Keratinocyte (primary cell): Measurements from ENCODE around the gene SORBS2. TPM values are rescaled to one million over a fixed set of nuclear protein-coding genes. Genes with fewer than 3 reads are reported as not detected.

Experiments
- DNase-seq: peaks from one replicate; pipeline ENCODE4 v3.0.0-alpha.2; 2011; ENCODE audit warnings: low read depth, missing footprints, low spot score
- FAIRE-seq: peaks from 2 replicates; lab custom pipeline; 2011; peaks lifted over from hg19 to GRCh38; lab: Jason Lieb, UNC
- H2AFZ ChIP-seq: 2 replicates; pipeline ENCODE4 v1.6.0; 2012; ENCODE audit warnings: low read length, control low read depth, inconsistent platforms; ENCODE audit not compliant: control insufficient read depth
- H3K27ac ChIP-seq: 2 replicates; pipeline ENCODE4 v1.5.1; 2011; ENCODE audit warnings: low read length; ENCODE audit not compliant: control insufficient read depth, insufficient read depth
- H3K27me3 ChIP-seq: 3 replicates; pipeline ENCODE4 v1.6.0; 2011; ENCODE audit warnings: low read length; ENCODE audit not compliant: control insufficient read depth, insufficient read depth; ENCODE audit errors: extremely low read depth
- H3K36me3 ChIP-seq, 2 experiments: 2 replicates in 1 of 2; 3 replicates in 1 of 2; pipeline ENCODE4 v1.5.1; 2011; ENCODE audit warnings: low read length in 2 of 2, mild to moderate bottlenecking in 1 of 2; ENCODE audit not compliant: control insufficient read depth in 2 of 2, insufficient read depth in 2 of 2; ENCODE audit errors: extremely low read depth in 1 of 2
- H3K4me1 ChIP-seq: 3 replicates; pipeline ENCODE4 v1.5.1; 2011; ENCODE audit warnings: low read length; ENCODE audit not compliant: control insufficient read depth, insufficient read depth; ENCODE audit errors: extremely low read depth
- H3K4me2 ChIP-seq: 3 replicates; pipeline ENCODE4 v1.6.0; 2011; ENCODE audit warnings: low read depth, low read length; ENCODE audit not compliant: control insufficient read depth, insufficient read depth; ENCODE audit errors: extremely low read depth
- H3K4me3 ChIP-seq, 3 experiments: fragments of 200-600 bp in 1 of 3; sonication (generic) in 1 of 3; 2 replicates in 2 of 3; 3 replicates in 1 of 3; pipeline ENCODE4 v1.5.1; 2011 to 2016; ENCODE audit warnings: low read length in 3 of 3, mild to moderate bottlenecking in 3 of 3, control low read depth in 2 of 3, inconsistent platforms in 1 of 3, low read depth in 1 of 3, mixed read lengths in 1 of 3, mixed run types in 1 of 3, moderate library complexity in 1 of 3; ENCODE audit not compliant: control insufficient read depth in 2 of 3, insufficient read depth in 2 of 3; ENCODE audit errors: extremely low read depth in 1 of 3
- H3K79me2 ChIP-seq: 2 replicates; pipeline ENCODE4 v1.6.0; 2012; ENCODE audit warnings: low read length; ENCODE audit not compliant: control insufficient read depth, insufficient read depth
- H3K9ac ChIP-seq: 3 replicates; pipeline ENCODE4 v1.6.0; 2011; ENCODE audit warnings: low read length; ENCODE audit not compliant: control insufficient read depth, insufficient read depth; ENCODE audit errors: extremely low read depth
- H3K9me1 ChIP-seq: 3 replicates; pipeline ENCODE4 v1.6.0; 2011; ENCODE audit warnings: low read length; ENCODE audit not compliant: control insufficient read depth, insufficient read depth; ENCODE audit errors: extremely low read depth
- H3K9me3 ChIP-seq: 2 replicates; pipeline ENCODE4 v1.5.1; 2012; ENCODE audit warnings: low read depth, low read length; ENCODE audit not compliant: control insufficient read depth
- H4K20me1 ChIP-seq: 3 replicates; pipeline ENCODE4 v1.6.0; 2011; ENCODE audit warnings: low read length; ENCODE audit not compliant: control insufficient read depth, insufficient read depth; ENCODE audit errors: extremely low read depth
- EZH2 ChIP-seq: IDR thresholded peaks from one replicate; pipeline ENCODE4 v1.6.1; 2012; ENCODE audit warnings: inconsistent platforms, mild to moderate bottlenecking, low read length, moderate library complexity
- dilution Hi-C: fragments of 300-500 bp; cut with MboI; formaldehyde crosslinking; loops from one replicate; pipeline ENCODE4 v1.7.0; 2020; ENCODE audit warnings: low sequenced_read_pairs; ENCODE audit not compliant: extremely low pct_ligation_motif_present
- polyA plus RNA-seq, 5 experiments: library from polyadenylated mRNA; depleted of rRNA in 3 of 5; stranded (reverse) in 3 of 5; stranded (forward) in 1 of 5; unstranded in 1 of 5; fragments of >200 nt; gene quantifications; 1 replicate in 1 of 5; 2 replicates in 3 of 5; 3 replicates in 1 of 5; pipeline versions ENCODE4 v1.2.1 to v1.2.3, GENCODE V29; 2011 to 2012; ENCODE audit warnings: missing spikeins in 2 of 5, low read depth in 1 of 5, low replicate concordance in 1 of 5
- TF ChIP-seq, protein P1 (sequence below), 3 experiments: IDR thresholded peaks in 1 of 3; conservative IDR thresholded peaks in 1 of 3; optimal IDR thresholded peaks in 1 of 3; 2 replicates in 2 of 3; 3 replicates in 1 of 3; pipeline versions ENCODE3 to v1.5.1; 2011; ENCODE audit warnings: low read length in 3 of 3, mild to moderate bottlenecking in 3 of 3, moderate library complexity in 2 of 3, control low read depth in 1 of 3, inconsistent platforms in 1 of 3; ENCODE audit not compliant: insufficient read depth in 2 of 3; ENCODE audit errors: extremely low read depth in 1 of 3

SORBS2 gene
- polyA plus RNA-seq, 1 donor (not counting 4 experiments of a cell fraction or from before 2014, with no cell fraction given) = 0.14 TPM

DNA sequence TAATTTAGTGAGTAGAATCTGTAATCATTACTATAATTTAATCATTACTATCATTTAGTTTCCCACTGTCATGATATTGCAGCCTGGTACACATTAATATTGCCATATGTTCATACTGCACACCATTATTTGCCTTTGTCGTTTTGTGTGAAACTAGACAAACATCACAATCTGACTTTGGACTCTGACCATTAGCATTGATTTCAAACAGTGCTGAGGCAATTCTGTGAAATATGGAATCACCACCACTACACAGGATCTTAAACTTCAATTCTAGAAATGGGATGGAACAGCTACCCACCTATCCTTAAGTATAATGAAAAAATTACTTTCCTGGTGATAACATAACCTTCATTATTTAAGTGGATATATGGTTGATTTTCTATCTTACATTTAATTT lies 98.3 kb downstream of the SORBS2 start:
- DNase-seq = no peak
- Histone ChIP-seq H3K27me3 (peaks cover 3% of the 10 kb centered on the region), H3K9me1 (no peaks in the 10 kb centered on the region), H2AFZ (no peak overlapping the region), H3K4me3 (no peak overlapping the region), H3K36me3 (no peaks in the 10 kb centered on the region), H3K79me2 (no peaks in the 10 kb centered on the region), H3K4me1 (peaks cover 9% of the 10 kb centered on the region), H3K9me3 (no peaks in the 10 kb centered on the region), H4K20me1 (no peaks in the 10 kb centered on the region), H3K27ac (no peak overlapping the region), H3K9ac (no peak overlapping the region), H3K4me2 (no peak overlapping the region)
- no peak for FAIRE-seq
- no peak for TF ChIP-seq EZH2
- TF ChIP-seq, protein P1, sequence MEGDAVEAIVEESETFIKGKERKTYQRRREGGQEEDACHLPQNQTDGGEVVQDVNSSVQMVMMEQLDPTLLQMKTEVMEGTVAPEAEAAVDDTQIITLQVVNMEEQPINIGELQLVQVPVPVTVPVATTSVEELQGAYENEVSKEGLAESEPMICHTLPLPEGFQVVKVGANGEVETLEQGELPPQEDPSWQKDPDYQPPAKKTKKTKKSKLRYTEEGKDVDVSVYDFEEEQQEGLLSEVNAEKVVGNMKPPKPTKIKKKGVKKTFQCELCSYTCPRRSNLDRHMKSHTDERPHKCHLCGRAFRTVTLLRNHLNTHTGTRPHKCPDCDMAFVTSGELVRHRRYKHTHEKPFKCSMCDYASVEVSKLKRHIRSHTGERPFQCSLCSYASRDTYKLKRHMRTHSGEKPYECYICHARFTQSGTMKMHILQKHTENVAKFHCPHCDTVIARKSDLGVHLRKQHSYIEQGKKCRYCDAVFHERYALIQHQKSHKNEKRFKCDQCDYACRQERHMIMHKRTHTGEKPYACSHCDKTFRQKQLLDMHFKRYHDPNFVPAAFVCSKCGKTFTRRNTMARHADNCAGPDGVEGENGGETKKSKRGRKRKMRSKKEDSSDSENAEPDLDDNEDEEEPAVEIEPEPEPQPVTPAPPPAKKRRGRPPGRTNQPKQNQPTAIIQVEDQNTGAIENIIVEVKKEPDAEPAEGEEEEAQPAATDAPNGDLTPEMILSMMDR (optimal IDR thresholded peaks at IDR 0.05 in 1 of 3, IDR thresholded peaks at IDR 0.05 in 1 of 3, conservative IDR thresholded peaks at IDR 0.05 in 1 of 3; ENCODE audit: extremely low read depth in 1 of 3, insufficient read depth in 2 of 3, low read length in 3 of 3) = no peak
- dilution Hi-C loops = no loop called here

DNA sequence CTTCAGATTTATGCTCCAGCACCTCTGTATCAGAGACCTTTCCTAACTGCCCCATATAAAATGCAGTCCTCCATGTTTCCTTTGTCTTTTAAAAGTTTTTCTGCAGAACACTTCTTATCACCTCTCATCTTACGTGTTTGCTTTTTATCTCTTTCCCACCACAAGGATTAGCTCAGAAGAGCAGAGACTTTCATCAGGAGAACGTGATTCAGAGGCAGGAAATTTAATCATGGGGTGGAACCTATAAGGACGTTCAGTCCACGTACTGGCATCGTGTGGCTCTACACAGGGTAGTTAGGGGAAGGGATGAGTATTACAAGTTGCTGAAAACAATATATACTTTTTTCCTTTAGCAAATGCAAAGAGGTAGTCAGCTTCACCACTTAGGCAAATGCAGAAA lies 98.7 kb downstream of the SORBS2 start:
- FAIRE-seq = no peak
- no peaks in the 10 kb centered on the region for H3K36me3 ChIP-seq
- H3K4me1 ChIP-seq = peaks cover 9% of the 10 kb centered on the region
- H4K20me1 ChIP-seq = no peaks in the 10 kb centered on the region
- no peak overlapping the region for H3K4me3 ChIP-seq
- no peak overlapping the region for H3K9ac ChIP-seq
- dilution Hi-C loops = no loop called here
- TF ChIP-seq, protein P1 (optimal IDR thresholded peaks at IDR 0.05 in 1 of 3, IDR thresholded peaks at IDR 0.05 in 1 of 3, conservative IDR thresholded peaks at IDR 0.05 in 1 of 3; ENCODE audit: extremely low read depth in 1 of 3, insufficient read depth in 2 of 3, low read length in 3 of 3) = no peak
- TF ChIP-seq EZH2 = no peak
- no peak overlapping the region for H3K27ac ChIP-seq
- no peak overlapping the region for H2AFZ ChIP-seq
- no peak overlapping the region for H3K4me2 ChIP-seq
- no peaks in the 10 kb centered on the region for H3K9me1 ChIP-seq
- H3K27me3 ChIP-seq = peaks cover 3% of the 10 kb centered on the region
- no peak for DNase-seq
- no peaks in the 10 kb centered on the region for H3K79me2 ChIP-seq
- H3K9me3 ChIP-seq = no peaks in the 10 kb centered on the region
